ENCODE results near the gene STX7. TPM values are rescaled to one million over a fixed set of nuclear protein-coding genes. Genes with fewer than 3 reads are reported as not detected.
A peak's percentile ranks its signal among the peaks of the same experiment; 100 is the strongest.

STX7 gene
- total RNA-seq, 1 experiment from 2014 or later = 25.6 TPM

GRCh38 chr6:132512342-132512637, 626 bp downstream of the STX7 start:
- H3K4me1 Mint-ChIP-seq = peaks cover 22% of the 10 kb centered on the region
- TF ChIP-seq ZSCAN18 (CRISPR knock-in tag; IDR thresholded peaks at IDR 0.05) (no peak), TCF7 (CRISPR knock-in tag; IDR thresholded peaks at IDR 0.05; ENCODE audit: low read depth) (no peak), ZNF317 (CRISPR knock-in tag; IDR thresholded peaks at IDR 0.05; ENCODE audit: borderline replicate concordance, low read depth) (no peak)
- TF ChIP-seq, protein P1, sequence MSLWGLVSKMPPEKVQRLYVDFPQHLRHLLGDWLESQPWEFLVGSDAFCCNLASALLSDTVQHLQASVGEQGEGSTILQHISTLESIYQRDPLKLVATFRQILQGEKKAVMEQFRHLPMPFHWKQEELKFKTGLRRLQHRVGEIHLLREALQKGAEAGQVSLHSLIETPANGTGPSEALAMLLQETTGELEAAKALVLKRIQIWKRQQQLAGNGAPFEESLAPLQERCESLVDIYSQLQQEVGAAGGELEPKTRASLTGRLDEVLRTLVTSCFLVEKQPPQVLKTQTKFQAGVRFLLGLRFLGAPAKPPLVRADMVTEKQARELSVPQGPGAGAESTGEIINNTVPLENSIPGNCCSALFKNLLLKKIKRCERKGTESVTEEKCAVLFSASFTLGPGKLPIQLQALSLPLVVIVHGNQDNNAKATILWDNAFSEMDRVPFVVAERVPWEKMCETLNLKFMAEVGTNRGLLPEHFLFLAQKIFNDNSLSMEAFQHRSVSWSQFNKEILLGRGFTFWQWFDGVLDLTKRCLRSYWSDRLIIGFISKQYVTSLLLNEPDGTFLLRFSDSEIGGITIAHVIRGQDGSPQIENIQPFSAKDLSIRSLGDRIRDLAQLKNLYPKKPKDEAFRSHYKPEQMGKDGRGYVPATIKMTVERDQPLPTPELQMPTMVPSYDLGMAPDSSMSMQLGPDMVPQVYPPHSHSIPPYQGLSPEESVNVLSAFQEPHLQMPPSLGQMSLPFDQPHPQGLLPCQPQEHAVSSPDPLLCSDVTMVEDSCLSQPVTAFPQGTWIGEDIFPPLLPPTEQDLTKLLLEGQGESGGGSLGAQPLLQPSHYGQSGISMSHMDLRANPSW (CRISPR knock-in tag; conservative IDR thresholded peaks at IDR 0.05; ENCODE audit: low read depth) = no peak
- TF ChIP-seq, protein P2, sequence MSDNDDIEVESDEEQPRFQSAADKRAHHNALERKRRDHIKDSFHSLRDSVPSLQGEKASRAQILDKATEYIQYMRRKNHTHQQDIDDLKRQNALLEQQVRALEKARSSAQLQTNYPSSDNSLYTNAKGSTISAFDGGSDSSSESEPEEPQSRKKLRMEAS (CRISPR knock-in tag; IDR thresholded peaks at IDR 0.05) = no peak
- ChIA-PET POLR2A (no interaction called here), CTCF (interaction anchor here (1.1 to 2.1 kb wide), 7 partner anchors 18 to 286 kb away, joined by 3 to 12 read pairs (median 7); partner anchors contain the start of gene SLC18B1)
- no peaks in the 10 kb centered on the region for H3K9me3 Mint-ChIP-seq
- H3K4me3 Mint-ChIP-seq = peak overlapping the region; percentile 85
- H3K27ac Mint-ChIP-seq = no peak overlapping the region; the same call in 1 of the 2 replicates
- H3K36me3 Mint-ChIP-seq = peaks cover 7% of the 10 kb centered on the region; the same call in 1 of the 2 replicates
- DNase-seq (ENCODE audit: low spot score) (no peak), ATAC-seq (no peak)
- peaks cover 18% of the 10 kb centered on the region for H3K27me3 Mint-ChIP-seq (ENCODE audit: low read depth)

DNA sequence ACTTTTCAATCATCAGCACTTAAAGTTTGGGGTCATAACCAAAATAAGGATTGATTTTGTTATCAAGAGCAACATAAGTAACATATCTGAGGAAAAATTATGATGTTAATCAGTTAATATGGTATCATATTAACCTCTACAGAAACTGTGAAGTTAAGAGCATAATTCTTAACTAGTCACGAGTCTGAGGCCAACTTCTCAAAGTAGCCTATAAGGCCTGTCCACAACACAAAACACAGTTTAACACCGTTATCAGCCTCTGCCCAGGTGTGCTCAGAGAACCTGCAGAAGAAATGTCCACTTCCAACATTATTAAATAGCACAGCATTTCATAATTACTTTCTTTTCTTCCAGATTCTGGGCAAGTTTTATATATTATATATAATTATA, 1.1 kb downstream of the STX7 start:
- TF ChIP-seq ATF1 (CRISPR knock-in tag; IDR thresholded peaks at IDR 0.05) = no peak
- TF ChIP-seq PRRX2 (CRISPR knock-in tag; IDR thresholded peaks at IDR 0.05) = no peak
- no peak for TF ChIP-seq JUN (CRISPR knock-in tag; IDR thresholded peaks at IDR 0.05)
- TF ChIP-seq, protein P3, sequence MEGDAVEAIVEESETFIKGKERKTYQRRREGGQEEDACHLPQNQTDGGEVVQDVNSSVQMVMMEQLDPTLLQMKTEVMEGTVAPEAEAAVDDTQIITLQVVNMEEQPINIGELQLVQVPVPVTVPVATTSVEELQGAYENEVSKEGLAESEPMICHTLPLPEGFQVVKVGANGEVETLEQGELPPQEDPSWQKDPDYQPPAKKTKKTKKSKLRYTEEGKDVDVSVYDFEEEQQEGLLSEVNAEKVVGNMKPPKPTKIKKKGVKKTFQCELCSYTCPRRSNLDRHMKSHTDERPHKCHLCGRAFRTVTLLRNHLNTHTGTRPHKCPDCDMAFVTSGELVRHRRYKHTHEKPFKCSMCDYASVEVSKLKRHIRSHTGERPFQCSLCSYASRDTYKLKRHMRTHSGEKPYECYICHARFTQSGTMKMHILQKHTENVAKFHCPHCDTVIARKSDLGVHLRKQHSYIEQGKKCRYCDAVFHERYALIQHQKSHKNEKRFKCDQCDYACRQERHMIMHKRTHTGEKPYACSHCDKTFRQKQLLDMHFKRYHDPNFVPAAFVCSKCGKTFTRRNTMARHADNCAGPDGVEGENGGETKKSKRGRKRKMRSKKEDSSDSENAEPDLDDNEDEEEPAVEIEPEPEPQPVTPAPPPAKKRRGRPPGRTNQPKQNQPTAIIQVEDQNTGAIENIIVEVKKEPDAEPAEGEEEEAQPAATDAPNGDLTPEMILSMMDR (IDR thresholded peaks at IDR 0.05) = no peak
- TF ChIP-seq, protein P4, sequence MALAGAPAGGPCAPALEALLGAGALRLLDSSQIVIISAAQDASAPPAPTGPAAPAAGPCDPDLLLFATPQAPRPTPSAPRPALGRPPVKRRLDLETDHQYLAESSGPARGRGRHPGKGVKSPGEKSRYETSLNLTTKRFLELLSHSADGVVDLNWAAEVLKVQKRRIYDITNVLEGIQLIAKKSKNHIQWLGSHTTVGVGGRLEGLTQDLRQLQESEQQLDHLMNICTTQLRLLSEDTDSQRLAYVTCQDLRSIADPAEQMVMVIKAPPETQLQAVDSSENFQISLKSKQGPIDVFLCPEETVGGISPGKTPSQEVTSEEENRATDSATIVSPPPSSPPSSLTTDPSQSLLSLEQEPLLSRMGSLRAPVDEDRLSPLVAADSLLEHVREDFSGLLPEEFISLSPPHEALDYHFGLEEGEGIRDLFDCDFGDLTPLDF (CRISPR knock-in tag; IDR thresholded peaks at IDR 0.05) = no peak
- CTCF ChIA-PET = interaction anchor here (1.4 to 2.1 kb wide), 4 partner anchors 27 to 256 kb away, joined by 5 to 12 read pairs (median 7); no protein-coding TSS in a partner anchor
- H3K4me1 Mint-ChIP-seq = peaks cover 22% of the 10 kb centered on the region
- peaks cover 18% of the 10 kb centered on the region for H3K27me3 Mint-ChIP-seq (ENCODE audit: low read depth)
- H3K9me3 Mint-ChIP-seq = no peaks in the 10 kb centered on the region
- H3K36me3 Mint-ChIP-seq = peaks cover 7% of the 10 kb centered on the region; the same call in 1 of the 2 replicates
- DNase-seq (ENCODE audit: low spot score) (no peak), ATAC-seq (no peak)
- peak overlapping the region; percentile 85 for H3K4me3 Mint-ChIP-seq
- POLR2A ChIA-PET = no interaction called here
- H3K27ac Mint-ChIP-seq = no peak overlapping the region

- Mint-ChIP-seq H3K4me1 (peaks cover 22% of the 10 kb centered on the region), H3K27ac (no peak overlapping the region), H3K27me3 (ENCODE audit: low read depth) (peaks cover 18% of the 10 kb centered on the region), H3K9me3 (no peaks in the 10 kb centered on the region), H3K36me3 (peaks cover 7% of the 10 kb centered on the region; the same call in 1 of the 2 replicates), H3K4me3 (peak overlapping the region; percentile 85)
- DNase-seq (ENCODE audit: low spot score) (no peak), ATAC-seq (no peak)
- ChIA-PET CTCF (no interaction called here), POLR2A (no interaction called here)
- TF ChIP-seq, protein P5, sequence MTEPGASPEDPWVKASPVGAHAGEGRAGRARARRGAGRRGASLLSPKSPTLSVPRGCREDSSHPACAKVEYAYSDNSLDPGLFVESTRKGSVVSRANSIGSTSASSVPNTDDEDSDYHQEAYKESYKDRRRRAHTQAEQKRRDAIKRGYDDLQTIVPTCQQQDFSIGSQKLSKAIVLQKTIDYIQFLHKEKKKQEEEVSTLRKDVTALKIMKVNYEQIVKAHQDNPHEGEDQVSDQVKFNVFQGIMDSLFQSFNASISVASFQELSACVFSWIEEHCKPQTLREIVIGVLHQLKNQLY (CRISPR knock-in tag; IDR thresholded peaks at IDR 0.05) = no peak
- TF ChIP-seq ZNF263 (CRISPR knock-in tag; IDR thresholded peaks at IDR 0.05; ENCODE audit: low read depth) (no peak), AR (CRISPR knock-in tag; IDR thresholded peaks at IDR 0.05) (no peak), SMAD4 (CRISPR knock-in tag; IDR thresholded peaks at IDR 0.05) (no peak)
- TF ChIP-seq, protein P6, sequence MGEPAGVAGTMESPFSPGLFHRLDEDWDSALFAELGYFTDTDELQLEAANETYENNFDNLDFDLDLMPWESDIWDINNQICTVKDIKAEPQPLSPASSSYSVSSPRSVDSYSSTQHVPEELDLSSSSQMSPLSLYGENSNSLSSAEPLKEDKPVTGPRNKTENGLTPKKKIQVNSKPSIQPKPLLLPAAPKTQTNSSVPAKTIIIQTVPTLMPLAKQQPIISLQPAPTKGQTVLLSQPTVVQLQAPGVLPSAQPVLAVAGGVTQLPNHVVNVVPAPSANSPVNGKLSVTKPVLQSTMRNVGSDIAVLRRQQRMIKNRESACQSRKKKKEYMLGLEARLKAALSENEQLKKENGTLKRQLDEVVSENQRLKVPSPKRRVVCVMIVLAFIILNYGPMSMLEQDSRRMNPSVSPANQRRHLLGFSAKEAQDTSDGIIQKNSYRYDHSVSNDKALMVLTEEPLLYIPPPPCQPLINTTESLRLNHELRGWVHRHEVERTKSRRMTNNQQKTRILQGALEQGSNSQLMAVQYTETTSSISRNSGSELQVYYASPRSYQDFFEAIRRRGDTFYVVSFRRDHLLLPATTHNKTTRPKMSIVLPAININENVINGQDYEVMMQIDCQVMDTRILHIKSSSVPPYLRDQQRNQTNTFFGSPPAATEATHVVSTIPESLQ (CRISPR knock-in tag; IDR thresholded peaks at IDR 0.05) = no peak
- TF ChIP-seq, protein P7, sequence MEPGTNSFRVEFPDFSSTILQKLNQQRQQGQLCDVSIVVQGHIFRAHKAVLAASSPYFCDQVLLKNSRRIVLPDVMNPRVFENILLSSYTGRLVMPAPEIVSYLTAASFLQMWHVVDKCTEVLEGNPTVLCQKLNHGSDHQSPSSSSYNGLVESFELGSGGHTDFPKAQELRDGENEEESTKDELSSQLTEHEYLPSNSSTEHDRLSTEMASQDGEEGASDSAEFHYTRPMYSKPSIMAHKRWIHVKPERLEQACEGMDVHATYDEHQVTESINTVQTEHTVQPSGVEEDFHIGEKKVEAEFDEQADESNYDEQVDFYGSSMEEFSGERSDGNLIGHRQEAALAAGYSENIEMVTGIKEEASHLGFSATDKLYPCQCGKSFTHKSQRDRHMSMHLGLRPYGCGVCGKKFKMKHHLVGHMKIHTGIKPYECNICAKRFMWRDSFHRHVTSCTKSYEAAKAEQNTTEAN (CRISPR knock-in tag; IDR thresholded peaks at IDR 0.05) = no peak
These were observed 1.6 kb downstream of the STX7 start for GRCh38 chr6:132511210-132511830.

Data from WTC11 (cell line).